ENCODE data around the gene MDM4.

The MDM4 gene

GRCh38 chr1:204499511-204500468 lies 16.4 kb upstream of the MDM4 start:
- no peak for DNase-seq (ENCODE audit: low read depth)
- H3K4me3 ChIP-seq (ENCODE audit: control insufficient read depth, low read depth, low read length) = no peak overlapping the region
- no peak for TF ChIP-seq CTCF (conservative IDR thresholded peaks at IDR 0.05; ENCODE audit: control insufficient read depth, insufficient read depth, low read depth, low read length)

- no peak for TF ChIP-seq CTCF (conservative IDR thresholded peaks at IDR 0.05; ENCODE audit: control insufficient read depth, insufficient read depth, low read depth, low read length)
- no peak for DNase-seq (ENCODE audit: low read depth)
- no peak overlapping the region for H3K4me3 ChIP-seq (ENCODE audit: control insufficient read depth, low read depth, low read length)
These were observed 14.0 kb upstream of the MDM4 start for GRCh38 chr1:204502241-204502640.

DNA sequence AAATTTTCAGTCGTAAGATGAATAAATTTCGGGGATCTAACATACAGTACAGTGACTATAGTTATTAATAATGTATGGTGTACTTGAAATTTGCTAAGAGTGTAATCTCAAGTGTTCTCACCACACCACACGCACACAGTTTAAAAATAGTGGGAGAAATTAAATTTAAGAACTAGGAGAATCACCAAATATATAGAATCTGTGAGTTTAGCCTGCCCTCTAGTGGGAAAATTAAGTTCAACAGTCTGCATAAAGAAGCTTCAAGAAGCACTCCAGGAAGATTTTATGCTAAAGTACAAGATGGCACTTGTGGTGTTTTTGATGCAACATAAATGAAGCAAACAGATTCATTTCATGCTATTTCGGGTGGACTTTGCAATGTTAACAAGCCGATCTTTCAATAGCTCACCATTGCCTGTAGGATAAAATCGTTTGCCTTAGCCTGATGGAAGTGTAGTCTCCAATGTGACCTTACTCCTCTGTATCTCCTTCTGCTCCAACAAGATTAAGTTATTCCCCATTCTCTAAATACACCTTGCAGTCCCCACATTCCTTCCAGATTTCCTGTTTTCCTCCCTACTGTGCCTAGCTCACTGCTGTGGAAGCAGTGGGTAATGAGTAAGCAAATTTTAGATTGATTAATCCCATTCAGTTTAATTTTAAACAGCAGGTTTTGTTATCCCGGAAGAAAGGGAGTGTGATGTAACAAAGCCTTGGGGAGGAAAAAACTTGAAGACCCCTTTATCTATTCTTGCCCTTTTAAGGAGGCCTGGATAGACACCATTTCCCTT lies 12.9 kb upstream of the MDM4 start:
- TF ChIP-seq CTCF (conservative IDR thresholded peaks at IDR 0.05; ENCODE audit: control insufficient read depth, insufficient read depth, low read depth, low read length) = peak; percentile 65
- H3K4me3 ChIP-seq (ENCODE audit: control insufficient read depth, low read depth, low read length) = no peak overlapping the region
- peak; percentile 78 for DNase-seq (ENCODE audit: low read depth)

- no peak overlapping the region for H3K4me3 ChIP-seq (ENCODE audit: control insufficient read depth, low read depth, low read length)
- DNase-seq (ENCODE audit: low read depth) = no peak
- no peak for TF ChIP-seq CTCF (conservative IDR thresholded peaks at IDR 0.05; ENCODE audit: control insufficient read depth, insufficient read depth, low read depth, low read length)
These were observed 12.2 kb upstream of the MDM4 start for GRCh38 chr1:204503913-204504519.

DNA sequence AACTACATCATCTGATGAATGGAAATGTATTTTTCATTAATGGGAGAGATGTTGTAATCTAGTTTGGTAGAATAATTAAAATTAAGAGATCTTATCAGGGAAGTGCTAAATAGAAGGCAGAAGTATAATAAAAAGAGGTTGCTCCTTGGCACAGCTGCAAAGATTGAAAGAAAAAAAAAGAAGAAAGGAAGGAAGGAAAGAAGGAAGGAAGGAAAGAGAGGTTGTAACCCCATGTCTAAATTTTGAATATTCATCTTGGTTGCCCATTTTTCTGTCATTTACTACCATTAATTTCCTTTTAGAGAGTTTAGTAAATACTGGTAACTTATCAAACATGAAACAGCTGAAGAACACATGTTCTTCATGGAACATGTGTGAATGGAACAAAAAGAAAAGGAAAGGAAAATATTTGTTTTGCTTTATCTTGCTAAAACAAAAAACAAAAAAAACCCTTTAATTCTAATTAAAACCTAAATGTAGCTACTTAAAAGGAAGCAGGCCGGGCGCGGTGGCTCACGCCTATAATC lies 10.5 kb upstream of the MDM4 start:
- DNase-seq (ENCODE audit: low read depth) = no peak
- TF ChIP-seq CTCF (conservative IDR thresholded peaks at IDR 0.05; ENCODE audit: control insufficient read depth, insufficient read depth, low read depth, low read length) = no peak
- peak overlapping the region; percentile 59 for H3K4me3 ChIP-seq (ENCODE audit: control insufficient read depth, low read depth, low read length)

GRCh38 chr1:204506201-204506968 lies 9.8 kb upstream of the MDM4 start:
- peak; percentile 93 for DNase-seq (ENCODE audit: low read depth)
- no peak for TF ChIP-seq CTCF (conservative IDR thresholded peaks at IDR 0.05; ENCODE audit: control insufficient read depth, insufficient read depth, low read depth, low read length)
- H3K4me3 ChIP-seq (ENCODE audit: control insufficient read depth, low read depth, low read length) = peak overlapping the region; percentile 59

All from fibroblast of mammary gland (primary cell).